GM19372 (cell line): ENCODE results near the gene TEX13D.
A peak's percentile ranks its signal among the peaks of the same experiment; 100 is the strongest.

ENCODE experiments used
- ATAC-seq: cut with Tn5 transposase; IDR thresholded peaks from one replicate; pipeline ENCODE4 v1.9.1; 2021; ENCODE audit warnings: mild to moderate bottlenecking, low read depth, moderate library complexity; ENCODE audit not compliant: unreplicated experiment

Gene TEX13D

GRCh38 chrX:124347242-124347641, 14.8 kb downstream of the TEX13D start:
- ATAC-seq, result no peak

DNA sequence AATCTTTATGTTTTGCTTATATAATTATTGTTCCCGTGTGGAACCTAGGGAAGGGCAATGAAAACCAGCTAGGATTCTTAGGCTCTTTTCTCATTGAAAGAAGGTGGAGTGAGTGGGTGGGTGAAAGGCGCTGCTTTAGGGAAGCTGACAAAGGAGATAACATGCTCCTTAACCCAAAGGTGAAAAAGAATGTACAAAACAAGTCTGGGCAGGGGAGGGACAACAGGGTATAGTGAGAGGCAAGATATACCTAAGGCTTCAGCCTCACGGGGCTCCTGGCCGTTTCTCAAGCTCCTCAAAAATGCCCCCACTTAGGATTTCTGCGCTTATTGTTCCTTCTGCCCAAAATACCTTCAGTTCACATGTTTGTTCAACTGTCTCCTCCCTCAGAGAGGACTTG, 15.7 kb downstream of the TEX13D start:
- ATAC-seq, result no peak

DNA sequence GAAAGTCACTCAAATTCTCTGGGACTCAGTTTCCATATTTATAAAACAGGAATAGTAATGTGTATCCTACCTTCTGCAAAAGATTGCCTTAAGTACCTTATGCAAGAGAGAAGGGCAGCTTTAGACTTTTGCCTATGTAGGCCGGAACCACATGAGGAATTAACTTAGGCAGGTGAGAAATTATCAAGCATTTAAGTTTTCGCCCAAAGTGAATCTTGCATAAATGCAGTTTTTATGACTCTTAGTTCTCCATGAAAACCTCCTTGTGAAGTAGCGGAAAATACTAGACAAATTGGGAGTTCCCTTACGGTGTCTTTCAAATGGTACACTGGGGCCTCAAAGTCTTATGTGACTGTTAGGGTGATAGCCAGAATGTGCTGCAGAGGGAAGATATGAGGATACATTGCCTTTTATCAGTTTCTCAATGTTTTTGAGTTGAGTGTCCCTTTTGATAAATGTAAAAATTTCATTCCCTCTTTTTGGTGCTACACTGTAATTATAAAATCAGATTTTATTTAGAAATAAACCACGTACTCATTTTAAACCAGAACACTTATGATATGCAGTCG, 16.5 kb downstream of the TEX13D start:
- no peak for ATAC-seq

DNA sequence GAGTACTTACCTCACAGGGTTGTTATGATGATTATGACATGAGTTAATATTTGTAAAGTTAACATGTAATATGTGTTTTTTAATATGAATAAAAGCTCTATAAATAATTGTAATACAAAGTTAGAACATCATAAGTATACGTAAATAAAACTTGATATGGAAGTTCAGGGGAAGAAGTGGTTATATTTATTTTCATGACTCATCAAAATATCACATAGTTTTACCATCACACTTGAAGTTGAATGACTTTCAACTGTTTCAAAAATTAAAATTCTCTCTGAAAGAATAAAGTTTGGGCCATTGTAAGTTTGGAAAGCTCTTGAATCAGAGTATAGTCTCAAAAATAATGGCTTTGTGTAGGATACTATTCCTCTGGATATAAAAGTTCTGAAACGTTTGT, 22.2 kb downstream of the TEX13D start:
- ATAC-seq, result no peak

DNA sequence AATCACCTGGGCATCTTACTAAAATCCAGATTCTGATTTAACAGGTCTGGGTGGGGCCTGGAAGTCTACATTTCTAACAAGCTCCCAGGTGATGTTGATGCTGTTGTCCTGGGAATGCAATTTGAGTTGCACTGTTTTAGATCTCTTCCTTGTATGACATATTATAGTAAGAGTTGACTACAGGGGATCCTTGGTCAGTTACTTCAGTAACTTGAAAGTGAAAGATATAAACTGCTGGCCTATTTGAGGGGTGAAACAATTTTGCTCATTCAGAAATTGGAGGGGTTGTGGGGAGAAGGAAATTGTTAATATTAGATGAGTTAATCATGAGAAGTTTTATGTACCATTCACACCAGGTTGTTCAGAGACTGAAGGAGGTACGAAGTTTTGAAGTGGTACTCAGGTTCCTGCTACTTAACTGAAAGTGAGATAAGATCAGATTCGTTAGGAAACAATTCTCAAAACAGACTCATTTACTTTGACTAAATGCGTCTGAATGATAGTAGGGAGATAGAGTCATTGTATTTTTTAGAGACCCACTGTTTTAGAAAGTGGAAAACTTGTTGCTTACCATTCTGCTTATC, 26.4 kb downstream of the TEX13D start:
- peak; percentile 56 for ATAC-seq

DNA sequence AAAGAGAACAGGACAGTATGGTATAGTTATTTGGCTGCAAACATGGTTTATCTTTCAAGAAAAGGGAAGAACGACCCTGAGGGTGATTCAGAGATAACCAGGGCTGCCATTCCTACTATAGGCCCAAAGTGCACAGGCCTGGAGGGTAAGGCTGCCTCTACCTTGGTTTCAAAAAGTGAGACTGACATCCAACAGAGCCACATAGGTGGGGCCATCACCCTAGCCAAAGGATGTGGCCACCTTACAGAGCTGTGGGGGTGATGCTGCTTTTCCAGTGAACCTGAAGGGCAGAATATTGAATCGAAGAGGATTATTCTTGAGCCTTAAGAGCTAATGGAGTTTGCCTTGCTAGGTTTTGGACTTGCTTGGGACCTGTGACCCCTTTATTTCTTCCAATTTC, 29.6 kb downstream of the TEX13D start:
- ATAC-seq, result no peak

DNA sequence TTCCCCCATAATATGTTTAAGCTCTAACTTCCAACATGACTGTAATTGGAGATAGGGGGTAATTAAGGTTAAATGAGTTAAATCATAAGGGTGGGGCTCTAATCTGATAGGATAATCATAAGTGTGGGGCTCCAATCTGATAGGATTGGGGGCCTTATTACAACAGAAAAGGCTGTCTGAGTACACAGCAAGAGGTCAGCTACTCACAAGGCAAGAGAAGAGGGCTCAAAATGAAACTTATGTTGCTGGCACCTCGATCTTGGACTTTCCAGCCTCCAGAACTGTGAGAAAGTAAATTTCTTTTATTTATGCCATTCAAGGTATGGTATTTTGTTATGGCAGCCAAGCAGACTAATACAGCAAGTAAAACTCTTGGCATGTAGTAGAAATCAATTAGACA, 30.3 kb downstream of the TEX13D start:
- no peak for ATAC-seq

DNA sequence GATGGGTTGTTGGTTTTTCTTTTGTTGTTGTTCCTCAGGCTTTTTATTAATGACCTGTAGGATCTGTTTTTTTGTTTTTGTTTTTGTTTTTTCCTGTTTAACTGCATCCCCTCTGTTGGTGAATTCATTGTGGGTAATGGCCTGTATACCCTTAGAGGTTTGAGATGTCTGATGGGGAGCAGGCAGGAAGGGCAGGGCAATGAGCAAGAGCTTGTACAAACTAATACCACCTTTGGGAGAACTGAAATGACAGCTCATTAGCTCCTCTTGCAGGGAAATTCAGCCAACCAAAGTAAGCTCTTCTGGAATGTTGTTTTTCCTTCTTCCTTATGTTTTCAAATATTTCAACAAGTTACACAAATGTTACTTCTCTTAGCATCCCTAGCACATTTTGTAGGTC, 37.3 kb downstream of the TEX13D start:
- ATAC-seq, result no peak

- ATAC-seq, result no peak
Measured at GRCh38 chrX:124373348-124373747, 40.9 kb downstream of the TEX13D start.

GRCh38 chrX:124378643-124379042, 46.2 kb downstream of the TEX13D start:
- no peak for ATAC-seq

- no peak for ATAC-seq
Measured at GRCh38 chrX:124383354-124383753, 50.9 kb downstream of the TEX13D start.

GRCh38 chrX:124386401-124386800, 53.9 kb downstream of the TEX13D start:
- no peak for ATAC-seq
